ENCODE results near the gene ANKMY2.

DNA sequence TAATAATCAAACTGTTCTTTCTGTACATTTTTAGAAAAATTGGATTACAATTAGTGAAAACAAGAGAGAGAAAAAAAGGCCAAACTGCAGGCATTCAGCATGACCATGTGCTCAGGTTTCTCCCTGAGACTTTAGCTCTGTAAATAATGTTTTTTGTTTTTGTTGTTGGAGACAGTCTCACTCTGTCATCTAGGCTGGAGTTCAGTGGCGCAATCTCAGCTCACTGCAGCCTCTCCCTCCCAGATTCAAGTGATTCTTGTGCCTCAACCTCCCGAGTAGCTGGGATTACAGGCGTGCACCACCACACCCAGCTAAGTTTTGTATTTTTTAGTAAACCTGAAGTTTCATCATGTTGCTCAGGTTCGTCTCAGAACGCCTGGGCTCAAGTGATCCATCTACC is 23.4 kb upstream of the ANKMY2 start:
- no peak for TF ChIP-seq POLR2A (IDR thresholded peaks at IDR 0.05)
- TF ChIP-seq CTCF (IDR thresholded peaks at IDR 0.05) = no peak
